GM23338 (cell line): ENCODE results near the gene TMEM45A. TPM values are rescaled to one million over a fixed set of nuclear protein-coding genes. Genes with fewer than 3 reads are reported as not detected.

Experiments
- ATAC-seq: fragments of 200-7000 bp; cut with Tn5 transposase; 3 replicates; pipeline ENCODE4 v1.9.1; 2020
- DNase-seq: peaks from one replicate; pipeline ENCODE4 v3.0.0-alpha.2; 2015; ENCODE audit warnings: low spot score
- H2AFZ ChIP-seq: fragments of 200-600 bp; sonication (generic); 2 replicates; pipeline ENCODE4 v1.8.0; 2016; ENCODE audit warnings: antibody characterized with exemption, mild to moderate bottlenecking, moderate library complexity
- H3F3A ChIP-seq: fragments of 200-600 bp; sonication (generic); replicated peaks from 2 replicates; pipeline ENCODE4 v1.8.0; 2017; ENCODE audit warnings: antibody characterized with exemption, mixed run types, low read depth
- H3K27ac ChIP-seq: fragments of 200-600 bp; sonication (generic); 2 replicates; pipeline ENCODE4 v1.6.1; 2016; ENCODE audit warnings: low read depth
- H3K27me3 ChIP-seq: fragments of 200-600 bp; sonication (generic); 2 replicates; pipeline ENCODE4 v1.8.0; 2016; ENCODE audit warnings: mild to moderate bottlenecking, mixed run types, moderate library complexity; ENCODE audit not compliant: insufficient read depth
- H3K36me3 ChIP-seq: fragments of 200-600 bp; sonication (generic); 2 replicates; pipeline ENCODE4 v1.8.0; 2016; ENCODE audit warnings: mild to moderate bottlenecking; ENCODE audit not compliant: insufficient read depth
- H3K4me1 ChIP-seq: fragments of 200-600 bp; sonication (generic); 2 replicates; pipeline ENCODE4 v1.8.0; 2016; ENCODE audit warnings: mild to moderate bottlenecking, moderate library complexity; ENCODE audit not compliant: insufficient read depth
- H3K4me2 ChIP-seq: fragments of 200-600 bp; sonication (generic); 2 replicates; pipeline ENCODE4 v1.7.1; 2017; ENCODE audit warnings: mixed run types
- H3K4me3 ChIP-seq: fragments of 200-600 bp; sonication (generic); 2 replicates; pipeline ENCODE4 v1.6.1; 2016; ENCODE audit warnings: mixed run types
- H3K79me2 ChIP-seq: fragments of 200-600 bp; sonication (generic); replicated peaks from 2 replicates; pipeline ENCODE4 v1.8.0; 2017; ENCODE audit warnings: mild to moderate bottlenecking; ENCODE audit not compliant: insufficient read depth
- H3K9me2 ChIP-seq: fragments of 200-600 bp; sonication (generic); 2 replicates; pipeline ENCODE4 v1.8.0; 2017; ENCODE audit not compliant: insufficient read depth
- H4K20me1 ChIP-seq: fragments of 200-600 bp; sonication (generic); replicated peaks from 2 replicates; pipeline ENCODE4 v1.8.0; 2017; ENCODE audit warnings: mild to moderate bottlenecking; ENCODE audit not compliant: insufficient read depth
- H3K27ac Mint-ChIP-seq: 2 replicates; pipeline ENCODE4 v1.8.0; 2020; ENCODE audit warnings: inconsistent platforms, mild to moderate bottlenecking, moderate library complexity, mixed read lengths
- H3K27me3 Mint-ChIP-seq: 3 replicates; pipeline ENCODE4 v1.8.0; 2022; ENCODE audit warnings: low read depth, mild to moderate bottlenecking, moderate library complexity, mixed read lengths, inconsistent platforms; ENCODE audit not compliant: insufficient read depth, poor library complexity
- H3K36me3 Mint-ChIP-seq: 3 replicates; pipeline ENCODE4 v1.8.0; 2021; ENCODE audit warnings: low read depth, mild to moderate bottlenecking, inconsistent platforms, moderate library complexity, mixed read lengths
- H3K4me1 Mint-ChIP-seq: 3 replicates; pipeline ENCODE4 v1.8.0; 2020; ENCODE audit warnings: mild to moderate bottlenecking, inconsistent platforms, mixed read lengths
- H3K4me3 Mint-ChIP-seq: 3 replicates; pipeline ENCODE4 v1.8.0; 2021; ENCODE audit warnings: moderate library complexity, mild to moderate bottlenecking, inconsistent platforms, mixed read lengths
- H3K9me3 Mint-ChIP-seq: 3 replicates; pipeline ENCODE4 v1.8.0; 2020; ENCODE audit warnings: moderate library complexity, mild to moderate bottlenecking, inconsistent platforms, mixed read lengths
- CREB1 ChIP-seq: fragments of 250-450 bp; sonication (Bioruptor Pico); IDR thresholded peaks from 2 replicates; pipeline ENCODE4 v1.5.0; 2020; ENCODE audit warnings: low read depth, mild to moderate bottlenecking, moderate library complexity
- EZH2 ChIP-seq: fragments of 200-600 bp; sonication (generic); IDR thresholded peaks from one replicate; pipeline ENCODE4 v1.8.0; 2017; ENCODE audit warnings: antibody characterized with exemption, mild to moderate bottlenecking, low read depth; ENCODE audit not compliant: unreplicated experiment
- EZH2phosphoT487 ChIP-seq: fragments of 200-600 bp; sonication (generic); IDR thresholded peaks from one replicate; pipeline ENCODE4 v1.8.1; 2018; ENCODE audit warnings: antibody characterized with exemption; ENCODE audit not compliant: unreplicated experiment
- JUNB ChIP-seq: IDR thresholded peaks from one replicate; pipeline ENCODE4 v1.6.1; 2016; ENCODE audit warnings: antibody characterized with exemption; ENCODE audit not compliant: unreplicated experiment
- NANOG ChIP-seq: IDR thresholded peaks from 2 replicates; pipeline ENCODE4 v1.6.1; 2016; ENCODE audit warnings: antibody characterized with exemption, borderline replicate concordance
- POLR2AphosphoS5 ChIP-seq: IDR thresholded peaks from 2 replicates; pipeline ENCODE4 v1.6.1; 2016; ENCODE audit warnings: antibody characterized with exemption, low read depth
- STAT1 ChIP-seq: IDR thresholded peaks from one replicate; pipeline ENCODE4 v1.6.1; 2016; ENCODE audit warnings: antibody characterized with exemption; ENCODE audit not compliant: unreplicated experiment
- ZNF114 ChIP-seq: fragments of 250-450 bp; sonication (Bioruptor Pico); IDR thresholded peaks from 2 replicates; pipeline ENCODE4 v1.5.0; 2020; ENCODE audit warnings: mild to moderate bottlenecking, moderate library complexity
- ZNF331 ChIP-seq: fragments of 250-450 bp; sonication (Bioruptor Pico); IDR thresholded peaks from 2 replicates; pipeline ENCODE4 v1.5.0; 2020; ENCODE audit warnings: low read depth, mild to moderate bottlenecking, moderate library complexity
- polyA plus RNA-seq: library from polyadenylated mRNA; unstranded; fragments of >200 nt; fragmentation: Nextera tagmentation; extraction: Ambion mirVana; gene quantifications from 2 replicates; pipeline ENCODE4 v1.2.1, GENCODE V29; 2016
- total RNA-seq: library from RNA; depleted of rRNA; stranded (reverse); fragments of >200 nt; shearing (Covaris generic); gene quantifications from 2 replicates; pipeline ENCODE4 v1.2.3, GENCODE V29; 2014
- TF ChIP-seq, protein P1 (sequence below): fragments of 250-450 bp; sonication (Bioruptor Pico); IDR thresholded peaks from 2 replicates; pipeline ENCODE4 v1.5.0; 2020; ENCODE audit warnings: mild to moderate bottlenecking, moderate library complexity
- TF ChIP-seq, protein P2 (sequence below): IDR thresholded peaks from one replicate; pipeline ENCODE4 v1.6.1; 2018; ENCODE audit warnings: antibody characterized with exemption; ENCODE audit not compliant: unreplicated experiment
- TF ChIP-seq, protein P3 (sequence below), 2 experiments: fragments of 200-600 bp in 1 of 2; sonication (generic) in 1 of 2; conservative IDR thresholded peaks; 2 replicates each; pipeline versions ENCODE4 v1.5.1 to v1.6.1; 2016 to 2017; ENCODE audit warnings: antibody characterized with exemption in 2 of 2, low read depth in 2 of 2, mild to moderate bottlenecking in 2 of 2, moderate library complexity in 1 of 2
- TF ChIP-seq, protein P4 (sequence below): IDR thresholded peaks from 2 replicates; pipeline ENCODE4 v1.6.1; 2016; ENCODE audit warnings: antibody characterized with exemption

Gene TMEM45A
- total and polyA plus RNA-seq, 2 experiments from 2014 or later = 6.5 to 12.7 TPM

DNA sequence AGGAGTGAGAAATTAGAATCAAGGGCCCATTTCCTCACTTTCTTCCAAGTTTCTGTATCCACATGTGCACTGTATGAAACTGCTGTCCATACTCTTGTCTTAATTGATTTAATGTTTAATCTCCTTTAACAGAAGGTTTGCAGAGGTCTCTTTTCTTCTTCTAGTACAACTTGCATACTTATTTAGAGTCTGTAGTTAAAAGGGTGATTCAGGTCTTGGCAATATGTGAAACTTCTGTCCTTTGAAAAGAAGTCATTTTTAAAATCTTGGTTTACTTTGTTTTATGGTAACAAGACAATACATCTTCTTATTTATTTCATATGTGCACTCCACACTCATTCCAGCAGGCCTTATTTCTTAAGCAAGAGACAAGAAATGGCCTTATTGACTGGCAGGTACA, 25.8 kb downstream of the TMEM45A start (continued):
- no peak for TF ChIP-seq EZH2phosphoT487
- TF ChIP-seq NANOG = no peak
- TF ChIP-seq STAT1 = no peak
- TF ChIP-seq CREB1 = no peak
- TF ChIP-seq ZNF331 (CRISPR knock-in tag) = no peak

DNA sequence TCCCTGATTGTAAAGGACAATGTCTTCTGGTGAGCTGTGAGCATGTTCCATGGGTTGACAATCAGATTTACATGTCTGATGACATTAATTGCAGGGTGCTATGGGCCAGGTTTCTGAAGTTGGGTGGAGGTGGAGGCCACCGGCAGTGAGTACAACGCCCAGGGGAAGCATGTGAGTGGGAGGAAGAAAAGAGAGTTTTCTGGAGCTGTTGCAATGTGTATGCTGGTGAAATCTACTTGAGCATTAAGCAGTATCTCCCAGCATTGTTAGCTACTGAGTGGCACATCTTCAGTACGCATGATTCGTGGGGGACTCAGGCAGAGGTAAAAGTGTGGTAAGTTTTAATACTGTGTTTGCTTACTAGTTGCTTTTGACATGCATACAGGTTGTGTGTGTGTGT, 26.6 kb downstream of the TMEM45A start:
- Histone ChIP-seq H3F3A (no peaks in the 10 kb centered on the region), H3K4me3 (no peak overlapping the region), H3K4me2 (no peak overlapping the region), H3K79me2 (no peaks in the 10 kb centered on the region), H3K4me1 (no peaks in the 10 kb centered on the region), H3K27me3 (no peaks in the 10 kb centered on the region), H2AFZ (no peak overlapping the region), H4K20me1 (no peaks in the 10 kb centered on the region), H3K27ac (no peak overlapping the region), H3K36me3 (no peaks in the 10 kb centered on the region), H3K9me2 (no peaks in the 10 kb centered on the region)
- no peak overlapping the region for H3K4me3 Mint-ChIP-seq
- DNase-seq = no peak
- TF ChIP-seq, protein P1, sequence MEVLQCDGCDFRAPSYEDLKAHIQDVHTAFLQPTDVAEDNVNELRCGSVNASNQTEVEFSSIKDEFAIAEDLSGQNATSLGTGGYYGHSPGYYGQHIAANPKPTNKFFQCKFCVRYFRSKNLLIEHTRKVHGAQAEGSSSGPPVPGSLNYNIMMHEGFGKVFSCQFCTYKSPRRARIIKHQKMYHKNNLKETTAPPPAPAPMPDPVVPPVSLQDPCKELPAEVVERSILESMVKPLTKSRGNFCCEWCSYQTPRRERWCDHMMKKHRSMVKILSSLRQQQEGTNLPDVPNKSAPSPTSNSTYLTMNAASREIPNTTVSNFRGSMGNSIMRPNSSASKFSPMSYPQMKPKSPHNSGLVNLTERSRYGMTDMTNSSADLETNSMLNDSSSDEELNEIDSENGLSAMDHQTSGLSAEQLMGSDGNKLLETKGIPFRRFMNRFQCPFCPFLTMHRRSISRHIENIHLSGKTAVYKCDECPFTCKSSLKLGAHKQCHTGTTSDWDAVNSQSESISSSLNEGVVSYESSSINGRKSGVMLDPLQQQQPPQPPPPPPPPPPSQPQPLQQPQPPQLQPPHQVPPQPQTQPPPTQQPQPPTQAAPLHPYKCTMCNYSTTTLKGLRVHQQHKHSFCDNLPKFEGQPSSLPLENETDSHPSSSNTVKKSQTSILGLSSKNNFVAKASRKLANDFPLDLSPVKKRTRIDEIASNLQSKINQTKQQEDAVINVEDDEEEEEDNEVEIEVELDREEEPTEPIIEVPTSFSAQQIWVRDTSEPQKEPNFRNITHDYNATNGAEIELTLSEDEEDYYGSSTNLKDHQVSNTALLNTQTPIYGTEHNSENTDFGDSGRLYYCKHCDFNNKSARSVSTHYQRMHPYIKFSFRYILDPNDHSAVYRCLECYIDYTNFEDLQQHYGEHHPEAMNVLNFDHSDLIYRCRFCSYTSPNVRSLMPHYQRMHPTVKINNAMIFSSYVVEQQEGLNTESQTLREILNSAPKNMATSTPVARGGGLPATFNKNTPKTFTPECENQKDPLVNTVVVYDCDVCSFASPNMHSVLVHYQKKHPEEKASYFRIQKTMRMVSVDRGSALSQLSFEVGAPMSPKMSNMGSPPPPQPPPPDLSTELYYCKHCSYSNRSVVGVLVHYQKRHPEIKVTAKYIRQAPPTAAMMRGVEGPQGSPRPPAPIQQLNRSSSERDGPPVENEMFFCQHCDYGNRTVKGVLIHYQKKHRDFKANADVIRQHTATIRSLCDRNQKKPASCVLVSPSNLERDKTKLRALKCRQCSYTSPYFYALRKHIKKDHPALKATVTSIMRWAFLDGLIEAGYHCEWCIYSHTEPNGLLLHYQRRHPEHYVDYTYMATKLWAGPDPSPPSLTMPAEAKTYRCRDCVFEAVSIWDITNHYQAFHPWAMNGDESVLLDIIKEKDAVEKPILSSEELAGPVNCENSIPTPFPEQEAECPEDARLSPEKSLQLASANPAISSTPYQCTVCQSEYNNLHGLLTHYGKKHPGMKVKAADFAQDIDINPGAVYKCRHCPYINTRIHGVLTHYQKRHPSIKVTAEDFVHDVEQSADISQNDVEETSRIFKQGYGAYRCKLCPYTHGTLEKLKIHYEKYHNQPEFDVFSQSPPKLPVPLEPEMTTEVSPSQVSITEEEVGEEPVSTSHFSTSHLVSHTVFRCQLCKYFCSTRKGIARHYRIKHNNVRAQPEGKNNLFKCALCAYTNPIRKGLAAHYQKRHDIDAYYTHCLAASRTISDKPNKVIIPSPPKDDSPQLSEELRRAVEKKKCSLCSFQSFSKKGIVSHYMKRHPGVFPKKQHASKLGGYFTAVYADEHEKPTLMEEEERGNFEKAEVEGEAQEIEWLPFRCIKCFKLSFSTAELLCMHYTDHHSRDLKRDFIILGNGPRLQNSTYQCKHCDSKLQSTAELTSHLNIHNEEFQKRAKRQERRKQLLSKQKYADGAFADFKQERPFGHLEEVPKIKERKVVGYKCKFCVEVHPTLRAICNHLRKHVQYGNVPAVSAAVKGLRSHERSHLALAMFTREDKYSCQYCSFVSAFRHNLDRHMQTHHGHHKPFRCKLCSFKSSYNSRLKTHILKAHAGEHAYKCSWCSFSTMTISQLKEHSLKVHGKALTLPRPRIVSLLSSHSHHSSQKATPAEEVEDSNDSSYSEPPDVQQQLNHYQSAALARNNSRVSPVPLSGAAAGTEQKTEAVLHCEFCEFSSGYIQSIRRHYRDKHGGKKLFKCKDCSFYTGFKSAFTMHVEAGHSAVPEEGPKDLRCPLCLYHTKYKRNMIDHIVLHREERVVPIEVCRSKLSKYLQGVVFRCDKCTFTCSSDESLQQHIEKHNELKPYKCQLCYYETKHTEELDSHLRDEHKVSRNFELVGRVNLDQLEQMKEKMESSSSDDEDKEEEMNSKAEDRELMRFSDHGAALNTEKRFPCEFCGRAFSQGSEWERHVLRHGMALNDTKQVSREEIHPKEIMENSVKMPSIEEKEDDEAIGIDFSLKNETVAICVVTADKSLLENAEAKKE (CRISPR knock-in tag) = no peak
- TF ChIP-seq ZNF331 (CRISPR knock-in tag) (no peak), EZH2 (no peak), JUNB (no peak), ZNF114 (CRISPR knock-in tag) (no peak), NANOG (no peak), STAT1 (no peak), CREB1 (no peak), POLR2AphosphoS5 (no peak), EZH2phosphoT487 (no peak)
- TF ChIP-seq, protein P2, sequence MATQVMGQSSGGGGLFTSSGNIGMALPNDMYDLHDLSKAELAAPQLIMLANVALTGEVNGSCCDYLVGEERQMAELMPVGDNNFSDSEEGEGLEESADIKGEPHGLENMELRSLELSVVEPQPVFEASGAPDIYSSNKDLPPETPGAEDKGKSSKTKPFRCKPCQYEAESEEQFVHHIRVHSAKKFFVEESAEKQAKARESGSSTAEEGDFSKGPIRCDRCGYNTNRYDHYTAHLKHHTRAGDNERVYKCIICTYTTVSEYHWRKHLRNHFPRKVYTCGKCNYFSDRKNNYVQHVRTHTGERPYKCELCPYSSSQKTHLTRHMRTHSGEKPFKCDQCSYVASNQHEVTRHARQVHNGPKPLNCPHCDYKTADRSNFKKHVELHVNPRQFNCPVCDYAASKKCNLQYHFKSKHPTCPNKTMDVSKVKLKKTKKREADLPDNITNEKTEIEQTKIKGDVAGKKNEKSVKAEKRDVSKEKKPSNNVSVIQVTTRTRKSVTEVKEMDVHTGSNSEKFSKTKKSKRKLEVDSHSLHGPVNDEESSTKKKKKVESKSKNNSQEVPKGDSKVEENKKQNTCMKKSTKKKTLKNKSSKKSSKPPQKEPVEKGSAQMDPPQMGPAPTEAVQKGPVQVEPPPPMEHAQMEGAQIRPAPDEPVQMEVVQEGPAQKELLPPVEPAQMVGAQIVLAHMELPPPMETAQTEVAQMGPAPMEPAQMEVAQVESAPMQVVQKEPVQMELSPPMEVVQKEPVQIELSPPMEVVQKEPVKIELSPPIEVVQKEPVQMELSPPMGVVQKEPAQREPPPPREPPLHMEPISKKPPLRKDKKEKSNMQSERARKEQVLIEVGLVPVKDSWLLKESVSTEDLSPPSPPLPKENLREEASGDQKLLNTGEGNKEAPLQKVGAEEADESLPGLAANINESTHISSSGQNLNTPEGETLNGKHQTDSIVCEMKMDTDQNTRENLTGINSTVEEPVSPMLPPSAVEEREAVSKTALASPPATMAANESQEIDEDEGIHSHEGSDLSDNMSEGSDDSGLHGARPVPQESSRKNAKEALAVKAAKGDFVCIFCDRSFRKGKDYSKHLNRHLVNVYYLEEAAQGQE = no peak
- TF ChIP-seq, protein P3, sequence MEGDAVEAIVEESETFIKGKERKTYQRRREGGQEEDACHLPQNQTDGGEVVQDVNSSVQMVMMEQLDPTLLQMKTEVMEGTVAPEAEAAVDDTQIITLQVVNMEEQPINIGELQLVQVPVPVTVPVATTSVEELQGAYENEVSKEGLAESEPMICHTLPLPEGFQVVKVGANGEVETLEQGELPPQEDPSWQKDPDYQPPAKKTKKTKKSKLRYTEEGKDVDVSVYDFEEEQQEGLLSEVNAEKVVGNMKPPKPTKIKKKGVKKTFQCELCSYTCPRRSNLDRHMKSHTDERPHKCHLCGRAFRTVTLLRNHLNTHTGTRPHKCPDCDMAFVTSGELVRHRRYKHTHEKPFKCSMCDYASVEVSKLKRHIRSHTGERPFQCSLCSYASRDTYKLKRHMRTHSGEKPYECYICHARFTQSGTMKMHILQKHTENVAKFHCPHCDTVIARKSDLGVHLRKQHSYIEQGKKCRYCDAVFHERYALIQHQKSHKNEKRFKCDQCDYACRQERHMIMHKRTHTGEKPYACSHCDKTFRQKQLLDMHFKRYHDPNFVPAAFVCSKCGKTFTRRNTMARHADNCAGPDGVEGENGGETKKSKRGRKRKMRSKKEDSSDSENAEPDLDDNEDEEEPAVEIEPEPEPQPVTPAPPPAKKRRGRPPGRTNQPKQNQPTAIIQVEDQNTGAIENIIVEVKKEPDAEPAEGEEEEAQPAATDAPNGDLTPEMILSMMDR (conservative IDR thresholded peaks at IDR 0.05; ENCODE audit: low read depth in 2 of 2) = no peak
- TF ChIP-seq, protein P4, sequence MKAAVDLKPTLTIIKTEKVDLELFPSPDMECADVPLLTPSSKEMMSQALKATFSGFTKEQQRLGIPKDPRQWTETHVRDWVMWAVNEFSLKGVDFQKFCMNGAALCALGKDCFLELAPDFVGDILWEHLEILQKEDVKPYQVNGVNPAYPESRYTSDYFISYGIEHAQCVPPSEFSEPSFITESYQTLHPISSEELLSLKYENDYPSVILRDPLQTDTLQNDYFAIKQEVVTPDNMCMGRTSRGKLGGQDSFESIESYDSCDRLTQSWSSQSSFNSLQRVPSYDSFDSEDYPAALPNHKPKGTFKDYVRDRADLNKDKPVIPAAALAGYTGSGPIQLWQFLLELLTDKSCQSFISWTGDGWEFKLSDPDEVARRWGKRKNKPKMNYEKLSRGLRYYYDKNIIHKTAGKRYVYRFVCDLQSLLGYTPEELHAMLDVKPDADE = no peak
- H3K27me3 Mint-ChIP-seq = no peaks in the 10 kb centered on the region
- no peak for ATAC-seq
- H3K4me1 Mint-ChIP-seq = no peaks in the 10 kb centered on the region
- H3K9me3 Mint-ChIP-seq = peaks cover 1% of the 10 kb centered on the region; the same call in 1 of the 3 replicates
- no peak overlapping the region for H3K27ac Mint-ChIP-seq
- peaks cover 3% of the 10 kb centered on the region; the same call in 1 of the 3 replicates for H3K36me3 Mint-ChIP-seq
